IMR-90 (cell line): Measurements from ENCODE around the gene NXPH3. TPM values are rescaled to one million over a fixed set of nuclear protein-coding genes. Genes with fewer than 3 reads are reported as not detected.
A peak's percentile ranks its signal among the peaks of the same experiment; 100 is the strongest.

Experiments used
- ATAC-seq: fragments of 200-7000 bp; cut with Tn5 transposase; 2 replicates; pipeline ENCODE4 v1.9.1; 2020; ENCODE audit warnings: low read depth, mild to moderate bottlenecking, moderate library complexity
- BruUV-seq: library from RNA; stranded (reverse); fragments of 400-500 nt; replicated peaks from 2 replicates; lab custom pipeline; 2021; lab: Mats Ljungman, UMichigan
- CTCF ChIA-PET: fragments of 300-600 bp; formaldehyde crosslinking; extraction: SDS; loops from one replicate; lab custom pipeline; 2021; ENCODE audit warnings: antibody characterized with exemption; lab: Yijun Ruan, JAX
- POLR2A ChIA-PET: fragments of 300-600 bp; sonication (Branson Sonifier 250); formaldehyde crosslinking; loops from one replicate; lab custom pipeline; 2022; ENCODE audit warnings: antibody characterized with exemption; ENCODE audit not compliant: unreplicated experiment; lab: Charles Lee
- DNase-seq: peaks from one replicate; pipeline ENCODE4 v3.0.0; 2013
- H2AFZ ChIP-seq: replicated peaks from 2 replicates; pipeline ENCODE3; 2013; ENCODE audit warnings: low read length, mild to moderate bottlenecking; ENCODE audit not compliant: poor library complexity
- H2AK5ac ChIP-seq: 2 replicates; pipeline ENCODE4 v1.6.1; 2013; ENCODE audit warnings: low read depth, low read length, inconsistent platforms
- H2AK9ac ChIP-seq: replicated peaks from 2 replicates; pipeline ENCODE3; 2013; ENCODE audit warnings: mild to moderate bottlenecking, low read depth, low read length, moderate library complexity; ENCODE audit not compliant: poor library complexity
- H2BK120ac ChIP-seq: 2 replicates; pipeline ENCODE4 v1.6.1; 2013; ENCODE audit warnings: low read depth, low read length, inconsistent platforms
- H2BK15ac ChIP-seq: 3 replicates; pipeline ENCODE4 v1.6.1; 2013; ENCODE audit warnings: low read depth, low read length, inconsistent platforms
- H2BK20ac ChIP-seq: 2 replicates; pipeline ENCODE4 v1.6.1; 2013; ENCODE audit warnings: low read depth, mild to moderate bottlenecking, inconsistent platforms, low read length, moderate library complexity
- H2BK5ac ChIP-seq: 2 replicates; pipeline ENCODE4 v1.6.1; 2013; ENCODE audit warnings: mild to moderate bottlenecking, low read depth, low read length, inconsistent platforms; ENCODE audit not compliant: poor library complexity, severe bottlenecking
- H3K14ac ChIP-seq: replicated peaks from 2 replicates; pipeline ENCODE4 v1.6.1; 2013; ENCODE audit warnings: low read depth, low read length, inconsistent platforms
- H3K18ac ChIP-seq: 2 replicates; pipeline ENCODE4 v1.6.1; 2013; ENCODE audit warnings: low read depth, low read length, control low read depth
- H3K23ac ChIP-seq: 2 replicates; pipeline ENCODE4 v1.6.1; 2013; ENCODE audit warnings: low read depth, low read length, inconsistent platforms
- H3K27ac ChIP-seq: 2 replicates; pipeline ENCODE4 v1.5.1; 2013; ENCODE audit warnings: mild to moderate bottlenecking, control low read depth, low read length; ENCODE audit not compliant: insufficient read depth
- H3K27me3 ChIP-seq: 2 replicates; pipeline ENCODE4 v1.6.1; 2013; ENCODE audit warnings: low read length; ENCODE audit not compliant: control insufficient read depth, insufficient read depth
- H3K36me3 ChIP-seq: 2 replicates; pipeline ENCODE4 v1.6.1; 2013; ENCODE audit warnings: low read length, mixed read lengths; ENCODE audit not compliant: control insufficient read depth, insufficient read depth
- H3K4ac ChIP-seq: 2 replicates; pipeline ENCODE4 v1.6.1; 2013; ENCODE audit warnings: low read depth, low read length, inconsistent platforms
- H3K4me1 ChIP-seq: 2 replicates; pipeline ENCODE4 v1.6.1; 2013; ENCODE audit warnings: low read length, mixed read lengths; ENCODE audit not compliant: control insufficient read depth, insufficient read depth
- H3K4me2 ChIP-seq: 2 replicates; pipeline ENCODE4 v1.6.1; 2013; ENCODE audit warnings: low read depth, mild to moderate bottlenecking, control low read depth, low read length, moderate library complexity
- H3K4me3 ChIP-seq: 2 replicates; pipeline ENCODE4 v1.5.1; 2013; ENCODE audit warnings: low read depth, mild to moderate bottlenecking, control low read depth, low read length, moderate library complexity; ENCODE audit not compliant: insufficient read depth
- H3K56ac ChIP-seq: 2 replicates; pipeline ENCODE4 v1.6.1; 2013; ENCODE audit warnings: low read length, inconsistent platforms; ENCODE audit not compliant: insufficient read depth; ENCODE audit errors: extremely low read depth
- H3K79me1 ChIP-seq, 2 experiments: 2 replicates each; pipeline ENCODE4 v1.6.1; 2013; ENCODE audit warnings: low read length in 2 of 2, inconsistent platforms in 1 of 2, low read depth in 1 of 2
- H3K9ac ChIP-seq: 2 replicates; pipeline ENCODE4 v1.6.1; 2013; ENCODE audit warnings: low read depth, low read length, control low read depth
- H3K9me1 ChIP-seq: 2 replicates; pipeline ENCODE4 v1.6.1; 2013; ENCODE audit warnings: low read length, inconsistent platforms; ENCODE audit not compliant: insufficient read depth
- H3K9me3 ChIP-seq: 2 replicates; pipeline ENCODE4 v1.6.1; 2013; ENCODE audit warnings: low read length; ENCODE audit not compliant: control insufficient read depth, insufficient read depth
- H4K20me1 ChIP-seq: 2 replicates; pipeline ENCODE4 v1.6.1; 2013; ENCODE audit warnings: low read length, inconsistent platforms; ENCODE audit not compliant: insufficient read depth
- H4K5ac ChIP-seq: 2 replicates; pipeline ENCODE4 v1.6.1; 2013; ENCODE audit warnings: mild to moderate bottlenecking, low read depth, low read length, control low read depth
- H4K8ac ChIP-seq, 2 experiments: 2 replicates each; pipeline ENCODE4 v1.6.1; 2013; ENCODE audit warnings: low read depth in 2 of 2, low read length in 2 of 2, control low read depth in 1 of 2, inconsistent platforms in 1 of 2
- H4K91ac ChIP-seq: 2 replicates; pipeline ENCODE4 v1.6.1; 2013; ENCODE audit warnings: low read depth, low read length, inconsistent platforms; ENCODE audit not compliant: insufficient read depth
- BHLHE40 ChIP-seq: fragments of 150-350 bp; IDR thresholded peaks from 2 replicates; pipeline ENCODE4 v1.6.1; 2016; ENCODE audit warnings: mild to moderate bottlenecking, low read depth, low read length
- CEBPB ChIP-seq: IDR thresholded peaks from 2 replicates; pipeline ENCODE4 v1.6.1; 2012; ENCODE audit warnings: low read depth, low read length, improper control_type of control experiment
- CHD1 ChIP-seq: IDR thresholded peaks from 2 replicates; pipeline ENCODE4 v1.6.1; 2012; ENCODE audit warnings: low read depth, low read length, improper control_type of control experiment
- CTCF ChIP-seq: conservative IDR thresholded peaks from 2 replicates; pipeline ENCODE4 v1.5.1; 2012; ENCODE audit warnings: mild to moderate bottlenecking, low read depth, low read length, improper control_type of control experiment
- ELK1 ChIP-seq: fragments of 150-350 bp; IDR thresholded peaks from 2 replicates; pipeline ENCODE4 v1.6.1; 2016; ENCODE audit warnings: low read depth, mild to moderate bottlenecking, low read length, moderate library complexity, borderline replicate concordance
- FOS ChIP-seq: fragments of 150-350 bp; IDR thresholded peaks from 2 replicates; pipeline ENCODE4 v1.6.1; 2016; ENCODE audit warnings: low read depth, low read length
- MAFK ChIP-seq: IDR thresholded peaks from 2 replicates; pipeline ENCODE4 v1.6.1; 2012; ENCODE audit warnings: low read depth, low read length, improper control_type of control experiment
- MAZ ChIP-seq: IDR thresholded peaks from 2 replicates; pipeline ENCODE4 v1.6.1; 2012; ENCODE audit warnings: low read depth, mild to moderate bottlenecking, low read length, improper control_type of control experiment, moderate library complexity, borderline replicate concordance
- MXI1 ChIP-seq: IDR thresholded peaks from 2 replicates; pipeline ENCODE4 v1.6.1; 2012; ENCODE audit warnings: low read depth, mild to moderate bottlenecking, low read length, moderate library complexity, borderline replicate concordance
- NFE2L2 ChIP-seq: fragments of 150-350 bp; IDR thresholded peaks from 2 replicates; pipeline ENCODE4 v1.6.1; 2016; ENCODE audit warnings: low read depth, mild to moderate bottlenecking, low read length
- POLR2A ChIP-seq: IDR thresholded peaks from 2 replicates; pipeline ENCODE4 v1.6.1; 2012; ENCODE audit warnings: mild to moderate bottlenecking, low read depth, low read length
- RAD21 ChIP-seq: IDR thresholded peaks from 2 replicates; pipeline ENCODE4 v1.6.1; 2012; ENCODE audit warnings: low read length, improper control_type of control experiment
- RCOR1 ChIP-seq: IDR thresholded peaks from 2 replicates; pipeline ENCODE4 v1.6.1; 2012; ENCODE audit warnings: mild to moderate bottlenecking, low read length, improper control_type of control experiment; ENCODE audit not compliant: insufficient replicate concordance
- RFX5 ChIP-seq: IDR thresholded peaks from 2 replicates; pipeline ENCODE4 v1.8.0; 2012; ENCODE audit warnings: low read depth, mild to moderate bottlenecking, low read length, moderate library complexity
- SMC3 ChIP-seq: fragments of 150-350 bp; IDR thresholded peaks from 2 replicates; pipeline ENCODE4 v1.6.1; 2016; ENCODE audit warnings: low read depth, mild to moderate bottlenecking, antibody characterized with exemption, low read length, moderate library complexity
- WGBS, 2 experiments: methylation state at CpG; one replicate each; pipeline versions ENCODE4 v1.1.5 to v1.1.7; 2013; ENCODE audit warnings: missing lambda C conversion rate in 2 of 2; ENCODE audit not compliant: insufficient read length in 1 of 2; ENCODE audit errors: extremely low coverage in 2 of 2; 5-methylcytosine and 5-hydroxymethylcytosine counted together
- dilution Hi-C: fragments of 300-500 bp; cut with HindIII; formaldehyde crosslinking; loops from one replicate; pipeline ENCODE4 v1.14.3; 2018; ENCODE audit warnings: low sequenced_read_pairs; ENCODE audit not compliant: unreplicated experiment
- in situ Hi-C: fragments of 300-500 bp; cut with MboI; formaldehyde crosslinking; loops from 3 replicates; pipeline ENCODE4 v1.14.3; 2019; ENCODE audit warnings: low sequenced_read_pairs, inconsistent platforms, mixed read lengths
- intact Hi-C: fragments of 100-400 bp; cut with micrococcal nuclease; formaldehyde crosslinking; loops from 2 replicates; pipeline ENCODE4 v1.10.0; 2022
- polyA plus RNA-seq, 3 experiments: library from polyadenylated mRNA; depleted of rRNA; stranded (reverse); fragments of >200 nt; gene quantifications; 2 replicates each; pipeline ENCODE4 v1.2.3, GENCODE V29; 2012; ENCODE audit warnings: low replicate concordance in 1 of 3
- total RNA-seq: library from RNA; depleted of rRNA; stranded (reverse); fragments of >200 nt; gene quantifications from 2 replicates; pipeline ENCODE4 v1.2.3, GENCODE V29; 2012
- TF ChIP-seq, protein P1 (sequence below): fragments of 150-350 bp; IDR thresholded peaks from 2 replicates; pipeline ENCODE4 v1.6.1; 2017; ENCODE audit warnings: mild to moderate bottlenecking, antibody characterized with exemption, low read length, low read depth

Gene NXPH3
- total and polyA plus RNA-seq, 2 of the 4 experiments (the other 2 are of a cell fraction) = 0.18 to 0.31 TPM

DNA sequence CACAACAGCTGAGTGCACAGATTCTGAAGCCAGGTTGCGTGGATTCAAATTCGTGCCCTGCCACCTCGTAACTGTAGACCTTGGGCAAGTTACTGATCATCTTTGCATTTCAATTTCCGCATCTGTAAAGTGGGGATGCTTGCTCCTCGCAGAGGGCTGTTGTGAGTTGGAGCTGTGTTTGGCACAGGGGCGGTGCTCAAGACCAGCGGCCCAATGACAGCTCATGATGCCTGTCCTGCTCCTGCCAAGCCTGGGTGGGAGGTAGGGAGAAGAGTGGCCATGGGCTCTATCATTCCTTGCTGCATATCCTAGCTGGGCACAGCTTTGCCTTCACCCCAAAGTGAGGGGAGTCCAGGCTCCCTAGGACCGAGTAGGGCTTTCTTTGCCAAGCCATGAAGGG is 12.6 kb downstream of the NXPH3 start:
- Histone ChIP-seq H3K9me3 (no peaks in the 10 kb centered on the region), H4K8ac (no peak overlapping the region; a peak in 1 of 4 replicates), H3K56ac (no peak overlapping the region), H3K14ac (0 out of 2 replicates have a peak overlapping the region, but pooled peaks have one; percentile 19), H3K4me2 (no peak overlapping the region), H3K4me1 (peaks cover 10% of the 10 kb centered on the region), H3K4ac (peak overlapping the region; percentile 62; the same call in 1 of the 2 replicates), H3K36me3 (no peaks in the 10 kb centered on the region), H2BK15ac (no peak overlapping the region; the same call in 2 of the 3 replicates), H3K23ac (no peak overlapping the region), H2BK20ac (no peak overlapping the region), H2AFZ (no peak overlapping the region), H3K9me1 (peaks cover 19% of the 10 kb centered on the region), H3K18ac (no peak overlapping the region), H3K27ac (no peak overlapping the region), H3K9ac (no peak overlapping the region), H4K91ac (no peak overlapping the region), H4K5ac (no peak overlapping the region), H2BK5ac (no peak overlapping the region), H3K4me3 (no peak overlapping the region), H2AK9ac (peak overlapping the region; percentile 15), H2BK120ac (peak overlapping the region; percentile 35), H3K79me1 (no peaks in the 10 kb centered on the region), H2AK5ac (peak overlapping the region; percentile 44), H4K20me1 (peaks cover 5% of the 10 kb centered on the region), H3K27me3 (no peaks in the 10 kb centered on the region)
- DNase-seq = no peak
- dilution Hi-C loops (no loop called here), intact Hi-C loops (no loop called here), in situ Hi-C loops (no loop called here)
- TF ChIP-seq, protein P1, sequence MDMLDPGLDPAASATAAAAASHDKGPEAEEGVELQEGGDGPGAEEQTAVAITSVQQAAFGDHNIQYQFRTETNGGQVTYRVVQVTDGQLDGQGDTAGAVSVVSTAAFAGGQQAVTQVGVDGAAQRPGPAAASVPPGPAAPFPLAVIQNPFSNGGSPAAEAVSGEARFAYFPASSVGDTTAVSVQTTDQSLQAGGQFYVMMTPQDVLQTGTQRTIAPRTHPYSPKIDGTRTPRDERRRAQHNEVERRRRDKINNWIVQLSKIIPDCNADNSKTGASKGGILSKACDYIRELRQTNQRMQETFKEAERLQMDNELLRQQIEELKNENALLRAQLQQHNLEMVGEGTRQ = no peak
- TF ChIP-seq MAZ = no peak
- TF ChIP-seq BHLHE40 = no peak
- no peak for TF ChIP-seq MXI1
- TF ChIP-seq RAD21 = no peak
- TF ChIP-seq MAFK = no peak
- TF ChIP-seq NFE2L2 = no peak
- no peak for TF ChIP-seq RFX5
- TF ChIP-seq POLR2A = no peak
- no peak for TF ChIP-seq CEBPB
- no peak for TF ChIP-seq CHD1
- TF ChIP-seq RCOR1 = no peak
- no peak for TF ChIP-seq ELK1
- TF ChIP-seq CTCF = no peak
- TF ChIP-seq FOS = no peak
- no peak for TF ChIP-seq SMC3
- ChIA-PET CTCF (no interaction called here), POLR2A (no interaction called here)
- no peak; the same call in 1 of the 2 replicates for ATAC-seq
- no CpG with 5 or more reads among the region's 8 CpGs for WGBS, 2 experiments
- no TSS peak for BruUV-seq
